CD4-positive, alpha-beta memory T cell (primary cell): ENCODE data around the gene SLC4A11. TPM values are rescaled to one million over a fixed set of nuclear protein-coding genes. Genes with fewer than 3 reads are reported as not detected.
"Not testable (repeated sequence)": the region's sequence is repeated elsewhere in the genome, so short reads cannot be mapped to it uniquely, and the experiment has no call there.

ENCODE experiments used
- CTCF ChIA-PET: fragments of 350-600 bp; sonication (Branson Sonifier 250); formaldehyde crosslinking; loops from one replicate; lab custom pipeline; 2021; ENCODE audit warnings: inconsistent platforms; ENCODE audit not compliant: partially characterized antibody; lab: Charles Lee
- POLR2A ChIA-PET: fragments of 350-600 bp; sonication (Branson Sonifier 250); formaldehyde crosslinking; loops from one replicate; lab custom pipeline; 2021; ENCODE audit not compliant: partially characterized antibody; lab: Charles Lee
- DNase-seq, 5 donors: peaks; one replicate each; pipeline versions ENCODE4 v3.0.0 to v3.0.0-alpha.2; 2020 to 2022; ENCODE audit warnings: mixed read lengths in 1 of 5
- H3K27ac ChIP-seq: one replicate; pipeline ENCODE4 v1.7.0; 2013; ENCODE audit warnings: low read depth, low read length
- H3K27me3 ChIP-seq: 2 replicates; pipeline ENCODE4 v1.7.0; 2013; ENCODE audit warnings: mild to moderate bottlenecking, low read length, moderate library complexity; ENCODE audit not compliant: insufficient read depth
- H3K36me3 ChIP-seq: 2 replicates; pipeline ENCODE4 v1.7.0; 2013; ENCODE audit warnings: mild to moderate bottlenecking, low read length, moderate library complexity; ENCODE audit not compliant: insufficient read depth
- H3K4me1 ChIP-seq: 2 replicates; pipeline ENCODE4 v1.7.0; 2013; ENCODE audit warnings: mild to moderate bottlenecking, low read length, moderate library complexity; ENCODE audit not compliant: insufficient read depth
- H3K4me3 ChIP-seq, 2 donors: one replicate each; pipeline ENCODE4 v1.7.0; 2013; ENCODE audit warnings: low read length in 2 of 2, mild to moderate bottlenecking in 1 of 2
- H3K9me3 ChIP-seq, 2 donors: one replicate each; pipeline ENCODE4 v1.7.0; 2013; ENCODE audit warnings: low read length in 2 of 2, control low read depth in 1 of 2; ENCODE audit not compliant: control insufficient read depth in 1 of 2
- H3K27ac Mint-ChIP-seq, 7 donors: one replicate each; pipeline ENCODE4 v1.8.0; 2020 to 2021; ENCODE audit warnings: mixed read lengths in 7 of 7, mild to moderate bottlenecking in 6 of 7, inconsistent platforms in 3 of 7, moderate library complexity in 3 of 7
- H3K27me3 Mint-ChIP-seq, 2 donors: one replicate each; pipeline ENCODE4 v1.8.0; 2020 to 2021; ENCODE audit warnings: mixed read lengths in 2 of 2
- H3K36me3 Mint-ChIP-seq, 2 donors: one replicate each; pipeline ENCODE4 v1.8.0; 2020 to 2021; ENCODE audit warnings: mixed read lengths in 2 of 2, inconsistent platforms in 1 of 2, mild to moderate bottlenecking in 1 of 2
- H3K4me1 Mint-ChIP-seq, 4 donors: one replicate each; pipeline ENCODE4 v1.8.0; 2020 to 2021; ENCODE audit warnings: mixed read lengths in 4 of 4, mild to moderate bottlenecking in 1 of 4
- H3K4me3 Mint-ChIP-seq, 8 donors: one replicate each; pipeline ENCODE4 v1.8.0; 2020 to 2021; ENCODE audit warnings: mixed read lengths in 8 of 8, mild to moderate bottlenecking in 7 of 8, moderate library complexity in 6 of 8, inconsistent platforms in 3 of 8
- H3K9me3 Mint-ChIP-seq, 8 donors: one replicate each; pipeline ENCODE4 v1.8.0; 2020 to 2021; ENCODE audit warnings: mixed read lengths in 8 of 8, mild to moderate bottlenecking in 5 of 8, inconsistent platforms in 3 of 8, moderate library complexity in 1 of 8
- intact Hi-C: fragments of 100-400 bp; cut with micrococcal nuclease; formaldehyde crosslinking; loops from one replicate; pipeline ENCODE4 v1.15.1; 2023
- polyA plus RNA-seq, 2 donors: library from polyadenylated mRNA; unstranded; fragments of 300-500 nt; fragmentation: Illumina TruSeq; gene quantifications; one replicate each; pipeline ENCODE4 v1.2.3, GENCODE V29; 2021
- total RNA-seq, 2 experiments: library from RNA; stranded (reverse); gene quantifications; one replicate each; pipeline ENCODE4 v1.2.3, GENCODE V29; 2021

Gene SLC4A11
- total and polyA plus RNA-seq, 4 experiments from 2014 or later: 0.35 to 0.83 (median 0.37) TPM; not detected in 1

- H3K9me3 Mint-ChIP-seq: no peaks in the 10 kb centered on the region
- no peak overlapping the region for H3K4me3 Mint-ChIP-seq
- CTCF ChIA-PET: interaction anchor here (1.3 kb wide), 1 partner anchor 17 kb away, joined by 3 read pairs; no protein-coding TSS in a partner anchor
- H3K4me1 Mint-ChIP-seq: peaks cover 0 to 1% (median 0%) of the 10 kb centered on the region in 4 donors
- no peaks in the 10 kb centered on the region for H3K4me1 ChIP-seq
- intact Hi-C loops: no loop called here
- DNase-seq: no peak
- H3K27ac Mint-ChIP-seq: peak overlapping the region in 2 of 7 donors; percentile 51 to 82
- POLR2A ChIA-PET: interaction anchor here (0.8 to 1.8 kb wide), 2 partner anchors 19 to 27 kb away, joined by 3 to 5 read pairs; no protein-coding TSS in a partner anchor
- H3K27ac ChIP-seq: no peak overlapping the region
- H3K27me3 ChIP-seq: no peaks in the 10 kb centered on the region
- H3K9me3 ChIP-seq: no peaks in the 10 kb centered on the region
- no peaks in the 10 kb centered on the region for H3K36me3 ChIP-seq
- no peaks in the 10 kb centered on the region for H3K27me3 Mint-ChIP-seq
- H3K36me3 Mint-ChIP-seq: peaks cover 0 to 3% of the 10 kb centered on the region in 2 donors
- H3K4me3 ChIP-seq: no peak overlapping the region
Observed at GRCh38 chr20:3183896-3184612, 54.9 kb downstream of the SLC4A11 start.

- H3K4me3 Mint-ChIP-seq, H3K36me3 ChIP-seq, DNase-seq, H3K27me3 ChIP-seq, H3K9me3 Mint-ChIP-seq, H3K4me1 Mint-ChIP-seq, H3K27ac Mint-ChIP-seq, H3K36me3 Mint-ChIP-seq, H3K4me3 ChIP-seq, H3K9me3 ChIP-seq, H3K27me3 Mint-ChIP-seq, H3K27ac ChIP-seq, H3K4me1 ChIP-seq, intact Hi-C loops: not testable (repeated sequence)
- POLR2A ChIA-PET: interaction anchor here (0.7 kb wide), 1 partner anchor 81 kb away, joined by 3 read pairs; no protein-coding TSS in a partner anchor
- CTCF ChIA-PET: interaction anchor here (0.7 kb wide), 1 partner anchor 36 kb away, joined by 3 read pairs; no protein-coding TSS in a partner anchor
Observed at GRCh38 chr20:3182429-3182828, 56.6 kb downstream of the SLC4A11 start.

GRCh38 chr20:3181270-3181669 is 57.7 kb downstream of the SLC4A11 start:
- no peak for DNase-seq
- peaks cover 0 to 3% (median 0%) of the 10 kb centered on the region in 4 donors for H3K4me1 Mint-ChIP-seq
- no peak overlapping the region for H3K4me3 ChIP-seq
- intact Hi-C loops: no loop called here
- no peak overlapping the region for H3K27ac ChIP-seq
- no peak overlapping the region for H3K4me3 Mint-ChIP-seq
- no peaks in the 10 kb centered on the region for H3K27me3 Mint-ChIP-seq
- no peaks in the 10 kb centered on the region for H3K9me3 Mint-ChIP-seq
- no peaks in the 10 kb centered on the region for H3K36me3 ChIP-seq
- CTCF ChIA-PET: interaction anchor here (0.9 kb wide), 1 partner anchor 23 kb away, joined by 3 read pairs; no protein-coding TSS in a partner anchor
- no peaks in the 10 kb centered on the region for H3K27me3 ChIP-seq
- no peaks in the 10 kb centered on the region for H3K4me1 ChIP-seq
- no peak overlapping the region for H3K27ac Mint-ChIP-seq
- H3K9me3 ChIP-seq: no peaks in the 10 kb centered on the region
- POLR2A ChIA-PET: no interaction called here
- no peaks in the 10 kb centered on the region for H3K36me3 Mint-ChIP-seq

- Mint-ChIP-seq H3K36me3 (no peaks in the 10 kb centered on the region), H3K27ac (no peak overlapping the region), H3K4me3 (no peak overlapping the region), H3K4me1 (peaks cover 0 to 3% (median under 1%) of the 10 kb centered on the region in 4 donors), H3K9me3 (no peaks in the 10 kb centered on the region), H3K27me3 (no peaks in the 10 kb centered on the region)
- DNase-seq: no peak
- H3K4me3 ChIP-seq: no peak overlapping the region
- no peaks in the 10 kb centered on the region for H3K27me3 ChIP-seq
- H3K4me1 ChIP-seq: no peaks in the 10 kb centered on the region
- intact Hi-C loops: no loop called here
- no peak overlapping the region for H3K27ac ChIP-seq
- no peaks in the 10 kb centered on the region for H3K9me3 ChIP-seq
- no peaks in the 10 kb centered on the region for H3K36me3 ChIP-seq
- ChIA-PET POLR2A (no interaction called here), CTCF (no interaction called here)
Observed at GRCh38 chr20:3180319-3180718, 58.7 kb downstream of the SLC4A11 start.

GRCh38 chr20:3177746-3178485 is 61.1 kb downstream of the SLC4A11 start:
- intact Hi-C loops: no loop called here
- peaks cover 4 to 9% (median 7%) of the 10 kb centered on the region in 4 donors for H3K4me1 Mint-ChIP-seq
- ChIA-PET CTCF (interaction anchor here (0.7 kb wide), 1 partner anchor 42 kb away, joined by 3 read pairs; no protein-coding TSS in a partner anchor), POLR2A (no interaction called here)
- peaks cover 0 to 2% of the 10 kb centered on the region in 2 donors for H3K27me3 Mint-ChIP-seq
- H3K36me3 Mint-ChIP-seq: no peaks in the 10 kb centered on the region
- no peaks in the 10 kb centered on the region for H3K36me3 ChIP-seq
- no peak for DNase-seq
- no peak overlapping the region for H3K27ac Mint-ChIP-seq
- peaks cover 7% of the 10 kb centered on the region for H3K4me1 ChIP-seq
- no peak overlapping the region for H3K4me3 Mint-ChIP-seq
- H3K4me3 ChIP-seq: no peak overlapping the region
- H3K27me3 ChIP-seq: no peaks in the 10 kb centered on the region
- no peaks in the 10 kb centered on the region for H3K9me3 ChIP-seq
- no peaks in the 10 kb centered on the region for H3K9me3 Mint-ChIP-seq
- no peak overlapping the region for H3K27ac ChIP-seq

Other genes with a start within 250 kb of the SLC4A11 start
- gene GNRH2, start 195.6 kb downstream of the SLC4A11 start, total RNA-seq: 1 to 10 TPM; 1.2 to 1.9 TPM
- not detected for gene GNRH2, start 195.6 kb downstream of the SLC4A11 start, polyA plus RNA-seq
- 10 to 100 TPM; 31.6 to 32.2 TPM for gene MRPS26, start 193.1 kb downstream of the SLC4A11 start, total RNA-seq
- 10 to 100 TPM; 64.0 to 66.4 TPM for gene MRPS26, start 193.1 kb downstream of the SLC4A11 start, polyA plus RNA-seq
- 1 to 10 TPM in 1 of 2 experiments, not detected in 1; 1.5 TPM for gene OXT, start 167.6 kb downstream of the SLC4A11 start, total RNA-seq
- under 1 TPM in 1 of 2 donors, not detected in 1; 1.00 TPM for gene OXT, start 167.6 kb downstream of the SLC4A11 start, polyA plus RNA-seq
- not detected for gene AVP, start 154.5 kb downstream of the SLC4A11 start, total RNA-seq
- gene AVP, start 154.5 kb downstream of the SLC4A11 start, polyA plus RNA-seq: not detected
- gene FASTKD5, start 79.3 kb downstream of the SLC4A11 start, total RNA-seq: 10 to 100 TPM; 26.2 to 26.6 TPM
- 10 to 100 TPM; 18.5 to 22.3 TPM for gene FASTKD5, start 79.3 kb downstream of the SLC4A11 start, polyA plus RNA-seq
- 10 to 100 TPM; 10.8 to 11.5 TPM for gene UBOX5, start 79.3 kb downstream of the SLC4A11 start, total RNA-seq
- gene UBOX5, start 79.3 kb downstream of the SLC4A11 start, polyA plus RNA-seq: 1 to 10 TPM; 3.6 to 8.0 TPM
- 1 to 10 TPM; 7.0 to 7.9 TPM for gene LZTS3, start 65.6 kb downstream of the SLC4A11 start, total RNA-seq
- under 1 TPM; 0.78 to 0.86 TPM for gene LZTS3, start 65.6 kb downstream of the SLC4A11 start, polyA plus RNA-seq
- gene DDRGK1, start 34.5 kb downstream of the SLC4A11 start, total RNA-seq: 10 to 100 TPM; 55.6 to 61.0 TPM
- 10 to 100 TPM; 35.2 to 53.6 TPM for gene DDRGK1, start 34.5 kb downstream of the SLC4A11 start, polyA plus RNA-seq
- gene ITPA, start 29.7 kb downstream of the SLC4A11 start, total RNA-seq: 10 to 100 TPM; 46.7 to 46.8 TPM
- gene ITPA, start 29.7 kb downstream of the SLC4A11 start, polyA plus RNA-seq: 10 to 100 TPM; 48.1 to 75.9 TPM
- 1 to 10 TPM; 5.6 to 6.1 TPM for gene DNAAF9, start 168.5 kb upstream of the SLC4A11 start, total RNA-seq
- 1 to 10 TPM in 1 of 2 donors, under 1 TPM in 1; 0.72 to 1.6 TPM for gene DNAAF9, start 168.5 kb upstream of the SLC4A11 start, polyA plus RNA-seq
- gene ATRN, start 231.8 kb upstream of the SLC4A11 start, total RNA-seq: 10 to 100 TPM; 12.4 to 12.5 TPM
- 1 to 10 TPM; 4.0 to 7.8 TPM for gene ATRN, start 231.8 kb upstream of the SLC4A11 start, polyA plus RNA-seq